K562 (cell line): ENCODE measurements around the gene KANK4. TPM values are rescaled to one million over a fixed set of nuclear protein-coding genes. Genes with fewer than 3 reads are reported as not detected.

Experiments
- ATAC-seq: fragments of 200-7000 bp; cut with Tn5 transposase; 3 replicates; pipeline ENCODE4 v1.9.1; 2020; ENCODE audit warnings: moderate library complexity
- BruUV-seq: library from RNA; stranded (reverse); fragments of 400-500 nt; replicated peaks from 2 replicates; lab custom pipeline; 2021; lab: Mats Ljungman, UMichigan
- CTCF ChIA-PET: fragments of 300-600 bp; formaldehyde crosslinking; extraction: SDS; loops from one replicate; lab custom pipeline; 2021; ENCODE audit warnings: low intra/inter-chr PET ratio; lab: Yijun Ruan, JAX
- POLR2A ChIA-PET: fragments of 300-600, 350-650 bp; sonication (Branson Sonifier 250); formaldehyde crosslinking; extraction: SDS; loops from one replicate; lab custom pipeline; 2021; ENCODE audit warnings: antibody characterized with exemption, inconsistent platforms; lab: Yijun Ruan, JAX
- DNase-seq, 4 experiments: peaks; one replicate each; pipeline versions ENCODE4 v3.0.0 to v3.0.0-alpha.2; 2011 to 2018; ENCODE audit warnings: low spot score in 3 of 4, mixed read lengths in 3 of 4; ENCODE audit errors: extremely low read depth in 1 of 4
- FAIRE-seq: peaks from 2 replicates; lab custom pipeline; 2011; peaks lifted over from hg19 to GRCh38; lab: Jason Lieb, UNC
- H2AFZ ChIP-seq: 2 replicates; pipeline ENCODE4 v1.6.0; 2011; ENCODE audit warnings: low read depth, low read length, control low read depth, inconsistent platforms
- H3K27ac ChIP-seq: fragments of 200-600 bp; 3 replicates; pipeline ENCODE4 v1.8.0; 2011; ENCODE audit warnings: low read depth, mild to moderate bottlenecking, control low read depth, inconsistent platforms, low read length, moderate library complexity, mixed read lengths; ENCODE audit errors: extremely low read depth
- H3K27me3 ChIP-seq, 2 experiments: fragments of 300-600 bp in 1 of 2; 2 replicates in 1 of 2; 3 replicates in 1 of 2; pipeline versions ENCODE4 v1.6.0 to v1.8.0; 2011; ENCODE audit warnings: inconsistent platforms in 2 of 2, low read length in 2 of 2, mild to moderate bottlenecking in 1 of 2, mixed read lengths in 1 of 2, moderate library complexity in 1 of 2; ENCODE audit not compliant: control insufficient read depth in 2 of 2, insufficient read depth in 2 of 2
- H3K36me3 ChIP-seq: fragments of 300-600 bp; 3 replicates; pipeline ENCODE4 v1.8.0; 2011; ENCODE audit warnings: mild to moderate bottlenecking, low read length, inconsistent platforms; ENCODE audit not compliant: control insufficient read depth, insufficient read depth
- H3K4me1 ChIP-seq, 2 experiments: fragments of 200-600 bp in 1 of 2; replicated peaks in 1 of 2; 2 replicates in 1 of 2; 3 replicates in 1 of 2; pipeline versions ENCODE4 v1.5.1 to v1.8.0; 2011; ENCODE audit warnings: inconsistent platforms in 2 of 2, low read length in 2 of 2, mild to moderate bottlenecking in 1 of 2, mixed read lengths in 1 of 2, moderate library complexity in 1 of 2; ENCODE audit not compliant: control insufficient read depth in 2 of 2, insufficient read depth in 2 of 2
- H3K4me2 ChIP-seq: 2 replicates; pipeline ENCODE4 v1.6.1; 2011; ENCODE audit warnings: low read length, control low read depth, inconsistent platforms, mixed read lengths; ENCODE audit not compliant: insufficient read depth
- H3K4me3 ChIP-seq: fragments of 200-600 bp; sonication (generic), shearing (Covaris generic); 2 replicates; pipeline ENCODE4 v1.5.1; 2016; ENCODE audit warnings: control low read depth, inconsistent platforms
- H3K79me2 ChIP-seq: fragments of 200-600 bp; 3 replicates; pipeline ENCODE4 v1.8.0; 2011; ENCODE audit warnings: low read length, inconsistent platforms; ENCODE audit not compliant: control insufficient read depth, insufficient read depth
- H3K9ac ChIP-seq, 2 experiments: 2 replicates each; pipeline versions ENCODE4 v1.6.0 to v1.6.1; 2011; ENCODE audit warnings: low read depth in 2 of 2, low read length in 2 of 2, control low read depth in 1 of 2, inconsistent platforms in 1 of 2, mild to moderate bottlenecking in 1 of 2, mixed read lengths in 1 of 2; ENCODE audit not compliant: insufficient read depth in 1 of 2
- H3K9me1 ChIP-seq: one replicate; pipeline ENCODE4 v1.6.0; 2011; ENCODE audit warnings: inconsistent platforms, mild to moderate bottlenecking, low read length, moderate library complexity; ENCODE audit not compliant: control insufficient read depth, insufficient read depth
- H3K9me3 ChIP-seq: replicated peaks from 2 replicates; pipeline ENCODE4 v1.5.1; 2011; ENCODE audit warnings: low read depth, low read length, inconsistent platforms; ENCODE audit not compliant: control insufficient read depth, insufficient read depth
- H4K20me1 ChIP-seq: replicated peaks from 2 replicates; pipeline ENCODE4 v1.6.1; 2011; ENCODE audit warnings: low read length, inconsistent platforms, mixed read lengths; ENCODE audit not compliant: control insufficient read depth, insufficient read depth
- E2F3 ChIP-seq: fragments of 250-450 bp; sonication (Bioruptor Pico); IDR thresholded peaks from 2 replicates; pipeline ENCODE4 v1.4.0; 2020; ENCODE audit warnings: mild to moderate bottlenecking
- MAFF ChIP-seq: IDR thresholded peaks from 2 replicates; pipeline ENCODE4 v1.6.1; 2012; ENCODE audit warnings: low read length, improper control_type of control experiment
- TBP ChIP-seq: optimal IDR thresholded peaks from 2 replicates; pipeline ENCODE3; 2011; ENCODE audit warnings: low read depth, low read length, improper control_type of control experiment
- TFAM ChIP-seq: fragments of 250-450 bp; sonication (Bioruptor Pico); conservative IDR thresholded peaks from 2 replicates; pipeline ENCODE4 v1.5.0; 2021; ENCODE audit warnings: mild to moderate bottlenecking, moderate library complexity
- ZNF143 ChIP-seq: sonication (generic); formaldehyde crosslinking; IDR thresholded peaks from 2 replicates; pipeline ENCODE4 v1.9.0; 2022; ENCODE audit warnings: mild to moderate bottlenecking, missing genetic modification reagents
- WGBS: fragments of 100-300 bp; shearing (Covaris generic); methylation state at CpG from one replicate; pipeline ENCODE4 v1.1.6; 2016; ENCODE audit warnings: low coverage, mixed read lengths; ENCODE audit not compliant: insufficient coverage; ENCODE audit errors: missing lambda C conversion rate; 5-methylcytosine and 5-hydroxymethylcytosine counted together
- in situ Hi-C: fragments of 300-500 bp; cut with MboI; formaldehyde crosslinking; loops from 4 replicates; pipeline ENCODE4 v1.15.0; 2018; ENCODE audit warnings: inconsistent platforms, mixed read lengths
- intact Hi-C: fragments of 100-400 bp; cut with micrococcal nuclease; formaldehyde crosslinking; loops from 2 replicates; pipeline ENCODE4 v1.14.2; 2022
- polyA plus RNA-seq, 8 experiments: library from polyadenylated mRNA; depleted of rRNA in 4 of 8; stranded (reverse) in 5 of 8; unstranded in 3 of 8; fragments of >200 nt; fragmentation: Nextera tagmentation in 2 of 8; fragmentation: Illumina TruSeq in 1 of 8; extraction: Ambion mirVana in 2 of 8; extraction: Trizol in 1 of 8; gene quantifications; 2 replicates each; pipeline versions ENCODE4 v1.2.1 to v1.2.3, GENCODE V29; 2011 to 2014; ENCODE audit warnings: inconsistent platforms in 1 of 8, missing spikeins in 1 of 8
- total RNA-seq, 7 experiments: library from RNA; depleted of rRNA in 6 of 7; stranded (reverse); fragments of >200 nt in 6 of 7; fragmentation: Illumina TruSeq in 2 of 7; extraction: Trizol in 2 of 7; gene quantifications; 2 replicates each; pipeline versions ENCODE4 v1.2.1 to v1.2.3, GENCODE V29; 2011 to 2021; ENCODE audit warnings: low replicate concordance in 1 of 7

Gene KANK4
- total and polyA plus RNA-seq, 9 of the 15 experiments (the other 6 are each of a cell fraction or from before 2014, with no cell fraction given): not detected

DNA sequence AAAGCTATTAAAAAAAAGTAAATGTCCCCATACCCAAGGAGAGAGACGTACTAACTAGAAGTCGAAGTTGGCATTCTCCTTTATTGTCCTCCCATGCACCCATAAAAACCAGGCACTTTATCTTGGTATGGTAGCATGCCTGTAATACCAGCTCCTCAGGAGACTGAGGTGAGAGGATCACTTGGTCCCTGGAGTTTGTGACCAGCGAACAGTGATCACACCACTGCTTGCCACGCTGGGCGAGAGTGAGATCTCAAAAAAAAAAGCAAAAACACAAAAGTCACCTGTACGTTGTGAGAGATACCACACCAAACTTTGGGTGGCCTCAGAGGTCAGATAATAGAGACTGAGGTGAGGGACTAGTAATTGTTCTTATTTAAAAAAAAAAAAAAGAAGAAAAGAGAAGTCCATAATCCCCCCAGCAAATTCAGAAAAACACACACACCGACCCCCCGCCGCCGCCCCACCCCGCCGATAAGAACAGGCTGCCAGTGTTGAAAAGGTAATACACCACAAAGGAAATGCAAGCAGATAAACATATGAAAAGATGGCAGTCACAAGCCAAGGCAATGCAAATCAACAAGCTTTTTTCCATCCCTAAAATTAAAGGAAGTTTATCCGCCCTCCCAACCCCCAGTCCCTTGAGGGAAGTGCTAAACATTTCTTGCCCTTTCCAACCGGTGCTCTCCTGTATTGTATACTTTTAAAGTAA is 121.0 kb downstream of the KANK4 start:
- Histone ChIP-seq H3K79me2 (no peaks in the 10 kb centered on the region), H3K27ac (no peak overlapping the region), H4K20me1 (no peaks in the 10 kb centered on the region), H3K9me3 (no peaks in the 10 kb centered on the region), H2AFZ (no peak overlapping the region), H3K4me2 (no peak overlapping the region), H3K9ac (no peak overlapping the region), H3K4me1 (no peaks in the 10 kb centered on the region), H3K27me3 (peaks cover 12 to 33% of the 10 kb centered on the region in 2 experiments), H3K36me3 (no peaks in the 10 kb centered on the region), H3K4me3 (no peak overlapping the region), H3K9me1 (no peaks in the 10 kb centered on the region)
- POLR2A ChIA-PET: interaction anchor here (0.6 kb wide), 2 partner anchors 74 to 473 kb away, joined by 3 read pairs; no protein-coding TSS in a partner anchor
- BruUV-seq: no TSS peak
- no peak for FAIRE-seq
- intact Hi-C loops (no loop called here), in situ Hi-C loops (no loop called here)
- CTCF ChIA-PET: no interaction called here
- no peak for ATAC-seq
- no peak for DNase-seq
- WGBS: 1% methylated on average over 11 of the region's 14 CpGs
- TF ChIP-seq MAFF: no peak
- no peak for TF ChIP-seq TFAM (CRISPR knock-in tag)
- no peak for TF ChIP-seq ZNF143 (CRISPR knock-in tag)
- TF ChIP-seq E2F3: no peak
- TF ChIP-seq TBP: no peak
